ENCODE results near the gene IPO9.

GRCh38 chr1:201903135-201903534 is 74.2 kb downstream of the IPO9 start:
- TF ChIP-seq, protein P1, sequence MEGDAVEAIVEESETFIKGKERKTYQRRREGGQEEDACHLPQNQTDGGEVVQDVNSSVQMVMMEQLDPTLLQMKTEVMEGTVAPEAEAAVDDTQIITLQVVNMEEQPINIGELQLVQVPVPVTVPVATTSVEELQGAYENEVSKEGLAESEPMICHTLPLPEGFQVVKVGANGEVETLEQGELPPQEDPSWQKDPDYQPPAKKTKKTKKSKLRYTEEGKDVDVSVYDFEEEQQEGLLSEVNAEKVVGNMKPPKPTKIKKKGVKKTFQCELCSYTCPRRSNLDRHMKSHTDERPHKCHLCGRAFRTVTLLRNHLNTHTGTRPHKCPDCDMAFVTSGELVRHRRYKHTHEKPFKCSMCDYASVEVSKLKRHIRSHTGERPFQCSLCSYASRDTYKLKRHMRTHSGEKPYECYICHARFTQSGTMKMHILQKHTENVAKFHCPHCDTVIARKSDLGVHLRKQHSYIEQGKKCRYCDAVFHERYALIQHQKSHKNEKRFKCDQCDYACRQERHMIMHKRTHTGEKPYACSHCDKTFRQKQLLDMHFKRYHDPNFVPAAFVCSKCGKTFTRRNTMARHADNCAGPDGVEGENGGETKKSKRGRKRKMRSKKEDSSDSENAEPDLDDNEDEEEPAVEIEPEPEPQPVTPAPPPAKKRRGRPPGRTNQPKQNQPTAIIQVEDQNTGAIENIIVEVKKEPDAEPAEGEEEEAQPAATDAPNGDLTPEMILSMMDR (conservative IDR thresholded peaks at IDR 0.05; ENCODE audit: low read depth, low read length): no peak
- no peak for TF ChIP-seq EZH2 (IDR thresholded peaks at IDR 0.05; ENCODE audit: borderline replicate concordance, low read depth, low read length, poor library complexity, severe bottlenecking)

All from A673 (cell line).